Activated naive CD8-positive, alpha-beta T cell treated with anti-CD3 and anti-CD28 coated beads, Interleukin-2, amount 50 U/mL, for 24 hours (primary cell): ENCODE data around the gene MAP2K7.
A peak's percentile ranks its signal among the peaks of the same experiment; 100 is the strongest.
"Not testable (repeated sequence)": the region's sequence is repeated elsewhere in the genome, so short reads cannot be mapped to it uniquely, and the experiment has no call there.

Source experiments
- ATAC-seq: fragments of 150-1000 bp; cut with Tn5 transposase; one replicate; pipeline ENCODE4 v1.10.0; 2021
- DNase-seq: peaks from one replicate; pipeline ENCODE4 v3.0.0; 2021
- H3K27ac Mint-ChIP-seq: one replicate; pipeline ENCODE4 v1.8.0; 2021; ENCODE audit warnings: mild to moderate bottlenecking, mixed read lengths
- H3K27me3 Mint-ChIP-seq: one replicate; pipeline ENCODE4 v1.8.0; 2021; ENCODE audit warnings: mixed read lengths
- H3K36me3 Mint-ChIP-seq: one replicate; pipeline ENCODE4 v1.8.0; 2021; ENCODE audit warnings: low read depth, mixed read lengths
- H3K4me1 Mint-ChIP-seq: one replicate; pipeline ENCODE4 v1.8.0; 2021; ENCODE audit warnings: mixed read lengths
- H3K4me3 Mint-ChIP-seq: one replicate; pipeline ENCODE4 v1.8.0; 2021; ENCODE audit warnings: mild to moderate bottlenecking, moderate library complexity, mixed read lengths
- H3K9me3 Mint-ChIP-seq: one replicate; pipeline ENCODE4 v1.8.0; 2021; ENCODE audit warnings: mixed read lengths

Gene MAP2K7

GRCh38 chr19:7928741-7929701 lies 25.3 kb downstream of the MAP2K7 start:
- no peak overlapping the region for H3K4me3 Mint-ChIP-seq
- H3K36me3 Mint-ChIP-seq: peaks cover 15% of the 10 kb centered on the region
- H3K4me1 Mint-ChIP-seq: peaks cover 31% of the 10 kb centered on the region
- peaks cover 2% of the 10 kb centered on the region for H3K27me3 Mint-ChIP-seq
- ATAC-seq (peak; percentile 32), DNase-seq (peak; percentile 76)
- H3K9me3 Mint-ChIP-seq: no peaks in the 10 kb centered on the region
- H3K27ac Mint-ChIP-seq: peak overlapping the region; percentile 43

- not testable (repeated sequence) for DNase-seq, H3K4me3 Mint-ChIP-seq, ATAC-seq, H3K27me3 Mint-ChIP-seq, H3K27ac Mint-ChIP-seq, H3K9me3 Mint-ChIP-seq
- Mint-ChIP-seq H3K4me1 (peaks cover 29% of the 10 kb centered on the region), H3K36me3 (peaks cover 15% of the 10 kb centered on the region)
These were observed 26.4 kb downstream of the MAP2K7 start for GRCh38 chr19:7930030-7930429.

- H3K9me3 Mint-ChIP-seq: no peaks in the 10 kb centered on the region
- H3K27me3 Mint-ChIP-seq: no peaks in the 10 kb centered on the region
- no peak overlapping the region for H3K4me3 Mint-ChIP-seq
- DNase-seq: no peak
- ATAC-seq: no peak
- peaks cover 27% of the 10 kb centered on the region for H3K4me1 Mint-ChIP-seq
- H3K36me3 Mint-ChIP-seq: peaks cover 17% of the 10 kb centered on the region
- no peak overlapping the region for H3K27ac Mint-ChIP-seq
These were observed 27.1 kb downstream of the MAP2K7 start for GRCh38 chr19:7930765-7931164.

GRCh38 chr19:7931221-7932061 lies 27.8 kb downstream of the MAP2K7 start:
- Mint-ChIP-seq H3K4me1 (peaks cover 24% of the 10 kb centered on the region), H3K36me3 (peaks cover 21% of the 10 kb centered on the region), H3K27me3 (no peaks in the 10 kb centered on the region), H3K27ac (no peak overlapping the region), H3K4me3 (no peak overlapping the region), H3K9me3 (no peaks in the 10 kb centered on the region)
- ATAC-seq: no peak
- no peak for DNase-seq

- H3K4me1 Mint-ChIP-seq: peaks cover 22% of the 10 kb centered on the region
- H3K36me3 Mint-ChIP-seq: peaks cover 21% of the 10 kb centered on the region
- H3K27ac Mint-ChIP-seq: no peak overlapping the region
- H3K27me3 Mint-ChIP-seq: no peaks in the 10 kb centered on the region
- DNase-seq (no peak), ATAC-seq (no peak)
- no peak overlapping the region for H3K4me3 Mint-ChIP-seq
- no peaks in the 10 kb centered on the region for H3K9me3 Mint-ChIP-seq
These were observed 28.7 kb downstream of the MAP2K7 start for GRCh38 chr19:7932276-7932929.

- Mint-ChIP-seq H3K27me3 (no peaks in the 10 kb centered on the region), H3K4me3 (no peak overlapping the region), H3K9me3 (no peaks in the 10 kb centered on the region), H3K36me3 (peaks cover 24% of the 10 kb centered on the region), H3K27ac (no peak overlapping the region), H3K4me1 (peaks cover 22% of the 10 kb centered on the region)
- ATAC-seq (no peak), DNase-seq (no peak)
These were observed 29.2 kb downstream of the MAP2K7 start for GRCh38 chr19:7932930-7933300.

- DNase-seq: no peak
- H3K4me1 Mint-ChIP-seq: peaks cover 18% of the 10 kb centered on the region
- no peak for ATAC-seq
- H3K9me3 Mint-ChIP-seq: no peaks in the 10 kb centered on the region
- no peak overlapping the region for H3K4me3 Mint-ChIP-seq
- peaks cover 25% of the 10 kb centered on the region for H3K36me3 Mint-ChIP-seq
- H3K27me3 Mint-ChIP-seq: no peaks in the 10 kb centered on the region
- H3K27ac Mint-ChIP-seq: no peak overlapping the region
These were observed 29.7 kb downstream of the MAP2K7 start for GRCh38 chr19:7933411-7933810.

GRCh38 chr19:7933828-7934725 lies 30.4 kb downstream of the MAP2K7 start:
- Mint-ChIP-seq H3K27ac (no peak overlapping the region), H3K4me3 (no peak overlapping the region), H3K9me3 (no peaks in the 10 kb centered on the region), H3K27me3 (no peaks in the 10 kb centered on the region), H3K4me1 (peaks cover 15% of the 10 kb centered on the region), H3K36me3 (peaks cover 24% of the 10 kb centered on the region)
- no peak for ATAC-seq
- no peak for DNase-seq

- H3K4me1 Mint-ChIP-seq: peaks cover 9% of the 10 kb centered on the region
- no peak overlapping the region for H3K4me3 Mint-ChIP-seq
- H3K27ac Mint-ChIP-seq: no peak overlapping the region
- H3K9me3 Mint-ChIP-seq: no peaks in the 10 kb centered on the region
- DNase-seq (no peak), ATAC-seq (no peak)
- H3K36me3 Mint-ChIP-seq: peaks cover 22% of the 10 kb centered on the region
- H3K27me3 Mint-ChIP-seq: no peaks in the 10 kb centered on the region
These were observed 31.1 kb downstream of the MAP2K7 start for GRCh38 chr19:7934766-7935165.

GRCh38 chr19:7940841-7941240 lies 37.2 kb downstream of the MAP2K7 start:
- Mint-ChIP-seq H3K27ac (no peak overlapping the region), H3K9me3 (no peaks in the 10 kb centered on the region), H3K4me3 (peak overlapping the region; percentile 32), H3K4me1 (peaks cover 40% of the 10 kb centered on the region), H3K27me3 (no peaks in the 10 kb centered on the region), H3K36me3 (peaks cover 24% of the 10 kb centered on the region)
- no peak for ATAC-seq
- DNase-seq: no peak

- H3K27ac Mint-ChIP-seq: peak overlapping the region; percentile 92
- ATAC-seq (no peak), DNase-seq (no peak)
- H3K9me3 Mint-ChIP-seq: no peaks in the 10 kb centered on the region
- no peaks in the 10 kb centered on the region for H3K27me3 Mint-ChIP-seq
- H3K4me1 Mint-ChIP-seq: peaks cover 44% of the 10 kb centered on the region
- H3K36me3 Mint-ChIP-seq: peaks cover 20% of the 10 kb centered on the region
- peak overlapping the region; percentile 90 for H3K4me3 Mint-ChIP-seq
These were observed 38.4 kb downstream of the MAP2K7 start for GRCh38 chr19:7941895-7942596.

- DNase-seq: no peak
- no peaks in the 10 kb centered on the region for H3K9me3 Mint-ChIP-seq
- H3K27ac Mint-ChIP-seq: peak overlapping the region; percentile 92
- peaks cover 44% of the 10 kb centered on the region for H3K4me1 Mint-ChIP-seq
- H3K4me3 Mint-ChIP-seq: peak overlapping the region; percentile 90
- no peak for ATAC-seq
- peaks cover 17% of the 10 kb centered on the region for H3K36me3 Mint-ChIP-seq
- H3K27me3 Mint-ChIP-seq: no peaks in the 10 kb centered on the region
These were observed 39.3 kb downstream of the MAP2K7 start for GRCh38 chr19:7942981-7943443.
